A172 (cell line): ENCODE measurements around the gene HNF1B. TPM values are rescaled to one million over a fixed set of nuclear protein-coding genes. Genes with fewer than 3 reads are reported as not detected.
A peak's percentile ranks its signal among the peaks of the same experiment; 100 is the strongest.
"Not testable (repeated sequence)": the region's sequence is repeated elsewhere in the genome, so short reads cannot be mapped to it uniquely, and the experiment has no call there.

ENCODE experiments used
- DNase-seq: peaks from one replicate; pipeline ENCODE4 v3.0.0-alpha.2; 2015; ENCODE audit warnings: low spot score
- total RNA-seq: library from RNA; depleted of rRNA; stranded (reverse); fragments of >200 nt; shearing (Covaris generic); gene quantifications from 2 replicates; pipeline ENCODE4 v1.2.3, GENCODE V29; 2014; rRNA removed

Gene HNF1B, protein sequence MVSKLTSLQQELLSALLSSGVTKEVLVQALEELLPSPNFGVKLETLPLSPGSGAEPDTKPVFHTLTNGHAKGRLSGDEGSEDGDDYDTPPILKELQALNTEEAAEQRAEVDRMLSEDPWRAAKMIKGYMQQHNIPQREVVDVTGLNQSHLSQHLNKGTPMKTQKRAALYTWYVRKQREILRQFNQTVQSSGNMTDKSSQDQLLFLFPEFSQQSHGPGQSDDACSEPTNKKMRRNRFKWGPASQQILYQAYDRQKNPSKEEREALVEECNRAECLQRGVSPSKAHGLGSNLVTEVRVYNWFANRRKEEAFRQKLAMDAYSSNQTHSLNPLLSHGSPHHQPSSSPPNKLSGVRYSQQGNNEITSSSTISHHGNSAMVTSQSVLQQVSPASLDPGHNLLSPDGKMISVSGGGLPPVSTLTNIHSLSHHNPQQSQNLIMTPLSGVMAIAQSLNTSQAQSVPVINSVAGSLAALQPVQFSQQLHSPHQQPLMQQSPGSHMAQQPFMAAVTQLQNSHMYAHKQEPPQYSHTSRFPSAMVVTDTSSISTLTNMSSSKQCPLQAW
- not detected in 2 replicates for total RNA-seq

DNA sequence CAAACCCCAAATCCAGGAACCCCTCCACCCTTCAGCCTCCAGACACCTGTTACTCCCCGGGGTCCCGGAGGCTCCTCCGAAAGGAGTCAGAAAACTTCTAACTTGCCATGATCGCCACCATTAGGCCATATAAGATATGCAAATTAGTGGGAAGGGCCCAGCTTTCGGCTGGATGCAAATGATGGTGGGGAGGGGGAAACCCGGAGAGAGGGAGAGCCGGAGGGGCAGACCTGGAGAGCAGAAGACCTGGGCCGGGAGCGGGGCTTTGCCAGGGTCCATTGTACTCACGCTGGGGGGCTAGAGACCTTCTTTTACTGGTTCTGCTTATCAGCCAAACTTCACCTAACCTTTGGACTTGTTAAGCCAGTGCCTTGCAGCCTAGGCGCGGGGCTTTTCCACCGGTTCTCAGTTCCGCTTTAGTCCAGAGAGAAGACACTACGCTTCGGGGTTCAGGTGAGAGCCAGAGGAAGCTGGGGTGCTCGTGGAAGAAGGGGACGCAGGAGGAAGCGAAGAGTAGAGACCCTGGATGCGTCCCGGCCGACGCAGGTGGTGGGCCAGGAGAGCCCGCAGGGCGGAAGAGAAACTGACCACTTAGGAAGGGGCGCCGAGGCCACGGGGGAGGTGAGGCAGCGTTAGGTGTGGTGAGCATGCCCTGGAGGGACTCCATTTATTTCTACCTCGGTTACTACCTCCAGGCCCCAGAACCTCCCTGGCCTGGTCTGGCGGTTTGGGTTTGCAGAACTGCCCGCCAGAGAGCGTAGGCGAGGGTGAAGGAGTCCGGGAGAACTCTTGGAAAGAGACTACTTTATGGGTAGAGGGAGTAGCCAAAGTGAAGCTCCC, at the start of gene HNF1B:
Gene HNF1B (minus strand): TSS at position 99 of the 840 bp plus-strand sequence. CDS start 175 bp downstream, outside the sequence.
- DNase-seq = no peak

DNA sequence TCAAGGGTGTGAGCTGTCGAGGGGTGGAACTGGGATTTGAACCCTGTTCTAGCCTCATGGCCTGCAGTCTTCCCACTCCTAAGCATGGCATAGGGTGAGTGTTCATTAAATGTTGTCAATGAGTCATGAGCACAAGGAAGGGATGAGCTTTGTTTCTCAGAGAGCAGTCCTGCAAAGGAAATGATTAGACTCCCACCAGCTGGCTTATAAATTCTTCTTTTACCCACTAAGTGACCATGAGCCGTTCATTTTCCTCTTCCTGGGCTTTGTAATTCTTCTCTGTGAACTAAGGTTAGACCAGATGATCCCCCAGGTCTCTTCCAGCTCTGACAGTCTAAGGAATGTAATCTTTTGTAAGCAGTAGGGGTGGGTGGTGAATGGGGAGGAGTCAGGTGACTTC, 47.9 kb upstream of the HNF1B start:
- DNase-seq = peak; percentile 88

DNA sequence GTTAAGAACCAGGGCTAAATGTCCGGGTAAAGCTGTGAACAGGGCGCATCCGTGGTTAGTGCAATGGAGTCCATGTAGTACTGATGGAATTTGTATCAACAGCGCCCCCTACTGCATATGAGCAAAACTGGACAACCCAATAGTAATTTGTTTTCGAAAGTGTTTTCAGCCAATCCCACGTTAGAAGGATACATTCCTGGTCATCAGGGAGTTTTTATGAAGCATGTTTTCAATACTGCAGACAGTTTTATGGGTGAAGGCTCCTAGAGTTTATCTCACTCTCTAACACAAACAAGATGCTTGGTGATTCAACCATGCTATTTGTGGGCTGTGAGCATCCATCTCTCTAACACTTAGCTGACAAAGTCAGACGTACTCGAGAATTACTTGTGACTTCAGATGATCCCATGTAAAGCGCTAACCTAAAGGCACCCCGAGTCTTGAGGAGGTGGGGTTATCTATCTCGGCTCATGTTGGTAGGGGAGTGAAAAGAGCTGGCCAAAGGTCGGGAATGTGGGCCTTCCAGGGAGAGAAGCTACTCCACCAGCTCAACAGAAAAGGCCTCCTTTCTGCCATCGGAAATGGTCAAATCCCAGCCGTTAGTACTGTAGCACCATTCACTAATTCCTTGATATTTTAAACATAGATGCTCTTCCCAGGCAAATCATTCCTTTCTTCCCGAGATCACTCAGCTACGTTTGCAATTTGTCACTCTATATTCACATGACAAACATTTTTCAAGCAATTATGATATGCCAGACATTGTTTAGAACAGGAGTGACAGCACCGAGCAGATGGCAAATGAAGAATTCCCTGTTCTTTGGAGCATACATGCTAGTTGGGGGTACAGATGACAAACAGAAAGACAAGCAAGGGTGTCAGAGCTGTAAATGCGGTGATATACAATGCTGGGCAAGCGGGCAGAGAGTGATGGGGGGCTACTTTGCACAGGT, 46.9 kb upstream of the HNF1B start:
- peak; percentile 39 for DNase-seq

DNA sequence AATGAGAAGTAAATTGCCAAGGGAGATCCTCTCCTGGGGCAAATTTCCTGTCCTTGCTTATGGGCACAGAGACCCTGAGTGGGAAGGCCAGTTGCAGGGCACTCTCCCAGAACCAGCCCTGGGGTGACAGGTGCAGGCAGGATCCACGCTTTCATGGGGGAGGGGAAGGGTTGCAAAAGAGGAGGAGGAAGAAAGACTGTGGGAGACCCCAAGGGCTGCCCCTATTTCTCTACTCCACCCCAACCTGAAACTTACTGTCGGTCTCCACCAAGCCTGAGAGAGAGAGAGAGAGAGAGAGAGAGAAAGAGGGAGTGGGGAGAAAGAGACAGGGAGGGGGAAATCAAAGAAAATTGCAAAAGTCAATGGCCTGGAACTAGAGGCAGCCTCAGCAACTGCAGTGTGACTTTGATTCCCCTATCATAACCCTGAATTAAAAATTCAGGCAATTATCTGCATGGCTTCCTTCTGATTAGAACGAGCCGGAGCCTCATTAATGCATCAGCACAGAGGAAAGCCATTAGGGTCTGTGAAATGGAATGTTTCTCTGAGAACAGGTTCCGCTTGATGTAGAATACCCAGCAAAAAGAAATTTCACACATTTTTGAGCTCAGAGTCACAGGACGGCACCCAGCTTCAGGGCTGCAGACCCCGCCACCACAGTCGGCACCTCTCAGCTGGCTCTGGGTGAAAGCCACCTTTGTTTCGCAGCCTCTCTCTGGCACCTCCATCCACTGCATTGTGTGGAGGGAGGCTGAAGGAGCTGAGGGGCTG, 45.1 kb upstream of the HNF1B start:
- DNase-seq = no peak

DNA sequence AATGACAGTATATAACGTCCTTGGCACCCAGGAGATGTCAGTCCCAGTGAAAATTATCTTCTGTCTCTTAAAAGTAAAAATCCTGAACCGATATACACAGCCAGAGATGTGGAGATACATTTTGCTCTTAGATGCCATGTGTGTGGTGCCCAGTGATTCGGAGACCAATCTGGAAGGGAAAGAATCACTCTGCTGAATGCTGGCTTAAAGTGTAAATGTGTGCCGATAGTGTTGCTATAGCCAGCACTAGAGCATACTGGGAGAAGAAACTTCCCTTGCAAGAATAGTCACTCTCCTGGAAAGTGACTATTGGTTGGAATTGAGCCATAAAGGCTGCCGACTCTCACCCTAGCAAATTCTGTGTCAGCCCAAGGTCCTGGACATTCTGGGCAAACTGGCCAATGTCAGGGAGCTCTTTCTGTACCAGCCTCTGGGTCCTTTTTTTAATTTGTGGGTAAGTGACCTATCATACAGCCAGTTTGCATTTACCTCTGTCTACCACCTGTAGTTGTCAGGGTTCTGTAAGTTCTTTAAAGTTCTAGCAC, 44.2 kb upstream of the HNF1B start:
- no peak for DNase-seq

DNA sequence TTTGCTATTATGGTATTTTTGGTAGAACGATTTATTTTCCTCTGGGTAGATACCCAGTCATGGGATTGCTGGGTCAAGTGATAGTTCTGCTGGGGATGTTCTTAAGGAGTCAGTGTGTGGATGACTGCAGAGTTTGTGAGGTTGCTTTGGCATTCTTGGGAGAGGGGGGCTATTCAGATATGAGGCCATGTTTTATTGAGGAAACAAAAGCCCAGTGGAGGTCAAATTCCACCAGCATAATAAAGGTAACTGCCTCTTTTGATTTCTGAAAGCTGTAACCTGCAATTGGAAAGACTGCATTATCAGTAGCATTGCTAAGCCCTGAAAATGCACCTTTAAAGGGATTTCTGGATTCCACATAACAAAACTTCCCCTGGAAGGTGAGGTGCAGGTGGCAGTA, 43.7 kb upstream of the HNF1B start:
- no peak for DNase-seq

GRCh38 chr17:37787055-37787757, 42.3 kb upstream of the HNF1B start:
- no peak for DNase-seq

GRCh38 chr17:37786481-37786880, 41.6 kb upstream of the HNF1B start:
- no peak for DNase-seq

DNA sequence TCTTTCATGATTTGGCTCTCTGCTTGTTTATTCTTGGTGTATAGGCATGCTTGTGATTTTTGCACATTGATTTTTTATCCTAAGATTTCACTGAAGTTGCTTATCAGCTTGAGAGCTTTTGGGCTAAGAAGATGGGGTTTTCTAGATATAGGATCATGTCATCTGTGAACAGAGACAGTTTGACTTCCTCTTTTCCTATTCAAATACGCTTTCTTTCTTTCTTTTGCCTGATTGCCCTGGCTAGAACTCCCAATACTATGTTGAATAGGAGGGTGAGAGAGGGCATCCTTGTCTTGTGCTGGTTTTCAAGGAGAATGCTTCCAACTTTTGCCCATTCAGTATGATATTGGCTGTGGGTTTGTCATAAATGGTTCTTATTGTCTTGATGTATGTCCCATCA, 37.6 kb upstream of the HNF1B start:
- not testable (repeated sequence) for DNase-seq

GRCh38 chr17:37781451-37781850, 36.6 kb upstream of the HNF1B start:
- DNase-seq = no peak

DNA sequence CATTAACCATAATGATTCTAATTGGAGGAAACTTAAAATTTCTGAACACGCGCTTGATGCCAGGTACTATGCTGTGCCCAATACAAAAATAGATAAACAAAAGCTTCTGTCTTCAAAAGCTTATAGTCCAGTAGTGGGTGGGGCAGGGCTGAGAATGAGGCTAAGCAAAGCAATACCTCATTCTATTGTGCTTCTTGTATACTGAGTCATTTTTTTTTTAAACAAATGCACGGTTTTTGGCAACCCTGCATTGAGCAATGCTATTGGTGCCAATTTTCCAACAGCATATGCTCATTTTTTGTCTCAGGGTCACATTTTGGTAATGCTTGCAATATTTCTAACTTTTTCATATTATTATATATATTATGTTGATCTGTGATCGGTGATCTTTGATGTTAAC, 34.7 kb upstream of the HNF1B start:
- DNase-seq = peak; percentile 31

- no peak for DNase-seq
Observed at GRCh38 chr17:37774504-37774903, 29.6 kb upstream of the HNF1B start.

DNA sequence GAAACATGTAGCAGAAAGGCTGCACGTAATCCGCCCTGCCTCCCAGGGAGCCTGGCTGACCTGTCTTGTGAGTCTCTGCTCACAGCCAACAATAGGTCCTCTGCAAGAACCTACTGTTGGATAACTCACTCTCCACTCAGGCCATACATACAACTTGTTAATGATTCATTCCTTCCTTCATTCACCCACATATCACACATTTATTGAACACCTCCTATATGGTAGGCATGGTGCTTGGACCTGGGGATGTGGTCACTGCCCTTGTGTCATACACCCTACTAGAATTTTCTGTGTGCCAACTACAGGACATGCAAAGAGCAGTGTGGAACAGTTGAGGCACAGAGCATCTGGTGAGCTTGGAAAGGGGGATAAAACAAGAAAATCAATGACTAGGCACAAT, 28.1 kb upstream of the HNF1B start:
- no peak for DNase-seq

DNA sequence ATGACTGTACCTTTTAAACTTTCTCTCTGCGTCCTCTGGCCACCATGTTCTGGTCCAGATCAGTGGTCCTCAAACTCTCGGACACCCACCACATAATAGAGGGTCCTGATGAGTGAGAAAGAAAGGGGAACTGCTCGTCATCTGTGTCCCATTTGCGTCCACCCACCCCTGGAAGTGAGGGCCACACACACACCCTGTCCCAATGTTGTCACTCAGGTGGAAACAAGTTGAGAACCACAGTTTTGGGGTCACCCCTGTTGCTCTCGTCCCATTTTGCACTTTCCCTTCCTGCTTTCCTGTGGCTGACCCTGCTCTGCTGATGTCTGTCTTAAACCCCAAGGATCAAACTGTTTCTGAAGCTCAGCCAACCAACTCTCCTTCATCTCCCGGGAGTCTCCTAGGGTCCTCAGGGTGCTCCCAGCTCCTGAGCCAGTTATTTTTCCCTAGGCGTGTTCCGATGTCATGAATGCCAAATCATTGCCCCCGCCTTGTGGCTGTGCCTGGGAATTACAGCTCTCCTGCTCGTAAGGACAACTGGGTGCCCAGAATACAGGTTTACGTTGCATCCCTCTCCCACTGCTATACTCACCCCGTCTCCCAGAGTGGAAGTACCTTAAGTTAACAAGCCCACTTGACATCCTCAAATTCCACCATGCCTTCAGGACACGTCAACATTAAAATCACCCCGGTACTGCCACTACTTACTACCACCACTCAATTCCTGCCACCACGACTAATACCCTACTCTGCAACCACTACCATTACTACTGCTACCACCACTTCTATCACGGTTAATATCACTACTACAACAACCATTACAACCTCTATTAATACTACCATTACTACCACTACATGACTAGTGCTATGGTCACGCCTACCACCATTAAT, 26.0 kb upstream of the HNF1B start:
- peak; percentile 70 for DNase-seq

- DNase-seq = no peak
Observed at GRCh38 chr17:37769050-37769449, 24.2 kb upstream of the HNF1B start.

- DNase-seq = no peak
Observed at GRCh38 chr17:37768438-37768837, 23.6 kb upstream of the HNF1B start.

DNA sequence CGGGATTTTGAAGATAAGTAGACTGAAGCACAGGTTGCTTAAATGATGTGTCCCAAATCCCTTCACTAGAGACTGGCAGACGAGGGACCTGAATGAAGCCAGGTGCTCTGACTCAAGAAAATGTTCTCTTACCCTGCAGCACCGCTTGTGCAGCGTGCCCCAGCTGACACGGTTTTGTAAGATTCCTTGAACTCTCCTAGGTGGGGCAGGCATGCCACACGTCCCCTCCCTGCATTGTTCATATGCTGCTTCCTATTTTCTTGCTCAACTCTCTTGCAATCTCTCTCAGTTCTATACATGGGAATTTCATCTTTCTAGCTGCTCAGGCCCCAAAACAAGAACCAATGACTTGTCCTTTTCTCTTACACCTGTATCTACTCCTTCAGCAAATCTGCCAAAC, 22.1 kb upstream of the HNF1B start:
- DNase-seq = no peak

- no peak for DNase-seq
Observed at GRCh38 chr17:37764383-37764782, 19.5 kb upstream of the HNF1B start.

DNA sequence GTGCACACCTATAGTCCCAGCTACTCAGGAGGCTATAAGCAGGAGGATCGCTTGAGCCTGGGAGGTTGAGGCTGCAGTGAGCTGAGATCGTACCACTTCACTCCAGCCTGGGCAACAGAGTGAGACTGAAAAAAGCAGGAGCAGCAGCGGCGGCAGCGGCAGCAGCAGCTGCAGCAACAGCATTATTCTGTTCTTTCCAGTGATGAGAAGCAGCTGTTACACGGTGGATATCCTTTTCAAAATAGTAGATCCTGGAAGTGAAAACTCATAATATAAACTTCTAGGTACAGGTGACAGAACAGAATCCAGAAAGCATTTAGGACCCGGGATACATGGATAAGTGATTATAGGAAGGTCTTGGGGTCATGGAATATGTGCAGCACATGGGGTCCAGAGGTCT, 17.8 kb upstream of the HNF1B start:
- DNase-seq = no peak
